Thyroid gland (tissue), 4 donors: ENCODE data around the gene GREB1L.

Experiments
- POLR2A ChIP-seq, 2 donors: fragments of 450-650 bp; IDR thresholded peaks; one replicate each; pipeline ENCODE4 v1.6.1; 2017; ENCODE audit warnings: antibody characterized with exemption in 2 of 2, mild to moderate bottlenecking in 2 of 2, moderate library complexity in 1 of 2
- TF ChIP-seq, protein P1 (sequence below), 6 experiments: fragments of 200-600 bp in 3 of 6; fragments of 450-650 bp in 3 of 6; sonication (generic) in 3 of 6; IDR thresholded peaks; one replicate each; pipeline ENCODE4 v1.5.1; 2016 to 2019; ENCODE audit warnings: antibody characterized with exemption in 6 of 6, mild to moderate bottlenecking in 2 of 6, inconsistent platforms in 1 of 6, moderate library complexity in 1 of 6

GRCh38 chr18:21254576-21254975 is 12.5 kb downstream of the GREB1L start:
- TF ChIP-seq, protein P1, sequence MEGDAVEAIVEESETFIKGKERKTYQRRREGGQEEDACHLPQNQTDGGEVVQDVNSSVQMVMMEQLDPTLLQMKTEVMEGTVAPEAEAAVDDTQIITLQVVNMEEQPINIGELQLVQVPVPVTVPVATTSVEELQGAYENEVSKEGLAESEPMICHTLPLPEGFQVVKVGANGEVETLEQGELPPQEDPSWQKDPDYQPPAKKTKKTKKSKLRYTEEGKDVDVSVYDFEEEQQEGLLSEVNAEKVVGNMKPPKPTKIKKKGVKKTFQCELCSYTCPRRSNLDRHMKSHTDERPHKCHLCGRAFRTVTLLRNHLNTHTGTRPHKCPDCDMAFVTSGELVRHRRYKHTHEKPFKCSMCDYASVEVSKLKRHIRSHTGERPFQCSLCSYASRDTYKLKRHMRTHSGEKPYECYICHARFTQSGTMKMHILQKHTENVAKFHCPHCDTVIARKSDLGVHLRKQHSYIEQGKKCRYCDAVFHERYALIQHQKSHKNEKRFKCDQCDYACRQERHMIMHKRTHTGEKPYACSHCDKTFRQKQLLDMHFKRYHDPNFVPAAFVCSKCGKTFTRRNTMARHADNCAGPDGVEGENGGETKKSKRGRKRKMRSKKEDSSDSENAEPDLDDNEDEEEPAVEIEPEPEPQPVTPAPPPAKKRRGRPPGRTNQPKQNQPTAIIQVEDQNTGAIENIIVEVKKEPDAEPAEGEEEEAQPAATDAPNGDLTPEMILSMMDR (IDR thresholded peaks at IDR 0.05) = no peak
- no peak for TF ChIP-seq POLR2A (IDR thresholded peaks at IDR 0.05)
